Right renal pelvis (tissue), 4 donors: ENCODE measurements around the gene CARD19. TPM values are rescaled to one million over a fixed set of nuclear protein-coding genes. Genes with fewer than 3 reads are reported as not detected.
"Not testable (repeated sequence)": the region's sequence is repeated elsewhere in the genome, so short reads cannot be mapped to it uniquely, and the experiment has no call there.

ENCODE experiments used
- DNase-seq, 4 donors: peaks; one replicate each; pipeline ENCODE4 v3.0.0-alpha.2; 2013; ENCODE audit warnings: low read depth in 4 of 4, low spot score in 3 of 4, missing footprints in 1 of 4
- polyA plus RNA-seq, 4 donors: library from polyadenylated mRNA; unstranded; fragments of 120-200 nt; gene quantifications; one replicate each; pipeline ENCODE4 v1.2.1, GENCODE V29; 2013; ENCODE audit not compliant: insufficient read length in 4 of 4

CARD19 gene
- polyA plus RNA-seq, 4 donors = 16.5 to 34.7 (median 18.7) TPM

- DNase-seq = no peak
Measured at GRCh38 chr9:93099551-93100275, 3.7 kb downstream of the CARD19 start.

GRCh38 chr9:93100276-93100636, 4.2 kb downstream of the CARD19 start:
- no peak for DNase-seq

GRCh38 chr9:93101086-93101485, 5.1 kb downstream of the CARD19 start:
- not testable (repeated sequence) for DNase-seq

- DNase-seq = no peak
Measured at GRCh38 chr9:93105620-93106019, 9.6 kb downstream of the CARD19 start.

- DNase-seq = no peak
Measured at GRCh38 chr9:93107151-93107824, 11.3 kb downstream of the CARD19 start.

- DNase-seq = no peak
Measured at GRCh38 chr9:93107825-93108161, 11.8 kb downstream of the CARD19 start.

GRCh38 chr9:93108291-93109041, 12.4 kb downstream of the CARD19 start:
- no peak for DNase-seq

- no peak for DNase-seq
Measured at GRCh38 chr9:93110311-93110855, 14.4 kb downstream of the CARD19 start.

GRCh38 chr9:93111001-93111370, 15.0 kb downstream of the CARD19 start:
- no peak for DNase-seq

GRCh38 chr9:93111371-93112115, 15.5 kb downstream of the CARD19 start:
- no peak for DNase-seq

GRCh38 chr9:93112116-93112863, 16.3 kb downstream of the CARD19 start:
- DNase-seq = no peak

- DNase-seq = no peak
Measured at GRCh38 chr9:93112864-93113389, 16.9 kb downstream of the CARD19 start.

GRCh38 chr9:93114169-93114983, 18.4 kb downstream of the CARD19 start:
- DNase-seq = no peak

- DNase-seq = no peak
Measured at GRCh38 chr9:93114984-93115335, 18.9 kb downstream of the CARD19 start.

GRCh38 chr9:93115486-93116071, 19.6 kb downstream of the CARD19 start:
- no peak for DNase-seq

GRCh38 chr9:93116072-93116961, 20.3 kb downstream of the CARD19 start:
- no peak for DNase-seq

GRCh38 chr9:93117521-93117920, 21.5 kb downstream of the CARD19 start:
- DNase-seq = not testable (repeated sequence)
